ENCODE results near the gene PTTG1IP2. TPM values are rescaled to one million over a fixed set of nuclear protein-coding genes. Genes with fewer than 3 reads are reported as not detected.

The PTTG1IP2 gene
- total and polyA plus RNA-seq, 10 of the 15 experiments (the other 5 are each of a cell fraction or from before 2014, with no cell fraction given) = not detected

- Histone ChIP-seq H2AFZ (ENCODE audit: control insufficient read depth, low read depth, low read length) (no peak overlapping the region), H3K79me2 (ENCODE audit: control insufficient read depth, insufficient read depth, low read length) (no peaks in the 10 kb centered on the region), H3K9ac (ENCODE audit: control insufficient read depth, insufficient read depth, low read length) (no peak overlapping the region), H3K36me3 (ENCODE audit: control insufficient read depth in 2 of 2, insufficient read depth in 2 of 2, low read length in 1 of 2) (no peaks in the 10 kb centered on the region), H3K4me1 (ENCODE audit: control insufficient read depth, insufficient read depth, low read length) (no peaks in the 10 kb centered on the region), H3K4me3 (no peak overlapping the region), H3K9me3 (replicated peaks; ENCODE audit: control insufficient read depth, insufficient read depth, low read length) (peaks cover 15% of the 10 kb centered on the region; the same call in 1 of the 3 replicates), H3K27ac (ENCODE audit: control insufficient read depth, insufficient read depth) (no peak overlapping the region), H4K20me1 (ENCODE audit: control insufficient read depth, insufficient read depth) (no peaks in the 10 kb centered on the region), H3K27me3 (replicated peaks in 1 of 2; ENCODE audit: control insufficient read depth in 2 of 2, insufficient read depth in 2 of 2, low read length in 1 of 2) (no peaks in the 10 kb centered on the region), H3K4me2 (ENCODE audit: control insufficient read depth, insufficient read depth) (no peak overlapping the region)
- FAIRE-seq (no peak), ATAC-seq (no peak), DNase-seq (ENCODE audit: low read depth, low spot score) (no peak)
- BruUV-seq (replicated peaks) = no TSS peak
- ChIA-PET CTCF (interaction anchor here (1.1 to 1.5 kb wide), 5 partner anchors 12 to 280 kb away, joined by 3 to 5 read pairs (median 3); no protein-coding TSS in a partner anchor), SMC1A (ENCODE audit: uncharacterized antibody, unreplicated experiment) (interaction anchor here (0.9 to 1.0 kb wide), 2 partner anchors 120 to 129 kb away, joined by 3 read pairs; no protein-coding TSS in a partner anchor), POLR2A (no interaction called here), RAD21 (ENCODE audit: unreplicated experiment) (no interaction called here)
- no peak for TF ChIP-seq E4F1 (IDR thresholded peaks at IDR 0.05; ENCODE audit: borderline replicate concordance, partially characterized antibody)
- TF ChIP-seq FOXM1 (IDR thresholded peaks at IDR 0.05; ENCODE audit: low read depth, low read length) = no peak
- no peak for TF ChIP-seq ATF2 (IDR thresholded peaks at IDR 0.05; ENCODE audit: low read length)
- TF ChIP-seq RBBP5 (conservative IDR thresholded peaks at IDR 0.05) = no peak
- TF ChIP-seq KDM1A (IDR thresholded peaks at IDR 0.05; ENCODE audit: borderline replicate concordance) = no peak
- TF ChIP-seq EP300 (IDR thresholded peaks at IDR 0.05; ENCODE audit: borderline replicate concordance in 1 of 2, control insufficient read depth in 1 of 2, low read depth in 2 of 2, low read length in 2 of 2) = no peak
- TF ChIP-seq NFXL1 (IDR thresholded peaks at IDR 0.05; ENCODE audit: borderline replicate concordance) = no peak
- TF ChIP-seq TCF3 (IDR thresholded peaks at IDR 0.05; ENCODE audit: borderline replicate concordance, insufficient read depth, low read depth, low read length) = no peak
- TF ChIP-seq BCL3 (IDR thresholded peaks at IDR 0.05; ENCODE audit: borderline replicate concordance, insufficient read depth, low read depth, low read length, poor library complexity, severe bottlenecking) = no peak
- no peak for TF ChIP-seq STAT1 (conservative IDR thresholded peaks at IDR 0.05)
- no peak for TF ChIP-seq FOS (IDR thresholded peaks at IDR 0.05; ENCODE audit: borderline replicate concordance, extremely low read depth, insufficient read length)
- TF ChIP-seq ZBTB33 (IDR thresholded peaks at IDR 0.05) = no peak
- TF ChIP-seq MYC (IDR thresholded peaks at IDR 0.05; ENCODE audit: insufficient read depth, insufficient read length, insufficient replicate concordance, low read length, severe bottlenecking) = no peak
- no peak for TF ChIP-seq CHD1 (IDR thresholded peaks at IDR 0.05; ENCODE audit: low read depth, low read length)
- TF ChIP-seq MXI1 (IDR thresholded peaks at IDR 0.05; ENCODE audit: low read depth, low read length) = no peak
- in situ Hi-C loops (cut with MboI) = loop anchor here (5.0 kb wide), 1 partner anchor 280 kb away; the partner anchor contains the start of gene STEAP1
- WGBS (ENCODE audit: insufficient coverage, insufficient replicate concordance, low lambda C conversion rate, missing lambda C conversion rate) = 37% methylated on average over 10 of the region's 10 CpGs
- intact Hi-C loops (cut with micrococcal nuclease; ENCODE audit: unreplicated experiment) = loop anchor here (1.0 kb wide), 1 partner anchor 15 kb away; no protein-coding TSS in a partner anchor
Observed at GRCh38 chr7:90432752-90433151, 36.7 kb upstream of the PTTG1IP2 start.
